Measurements from ENCODE around the gene FNBP1L.

The FNBP1L gene

DNA sequence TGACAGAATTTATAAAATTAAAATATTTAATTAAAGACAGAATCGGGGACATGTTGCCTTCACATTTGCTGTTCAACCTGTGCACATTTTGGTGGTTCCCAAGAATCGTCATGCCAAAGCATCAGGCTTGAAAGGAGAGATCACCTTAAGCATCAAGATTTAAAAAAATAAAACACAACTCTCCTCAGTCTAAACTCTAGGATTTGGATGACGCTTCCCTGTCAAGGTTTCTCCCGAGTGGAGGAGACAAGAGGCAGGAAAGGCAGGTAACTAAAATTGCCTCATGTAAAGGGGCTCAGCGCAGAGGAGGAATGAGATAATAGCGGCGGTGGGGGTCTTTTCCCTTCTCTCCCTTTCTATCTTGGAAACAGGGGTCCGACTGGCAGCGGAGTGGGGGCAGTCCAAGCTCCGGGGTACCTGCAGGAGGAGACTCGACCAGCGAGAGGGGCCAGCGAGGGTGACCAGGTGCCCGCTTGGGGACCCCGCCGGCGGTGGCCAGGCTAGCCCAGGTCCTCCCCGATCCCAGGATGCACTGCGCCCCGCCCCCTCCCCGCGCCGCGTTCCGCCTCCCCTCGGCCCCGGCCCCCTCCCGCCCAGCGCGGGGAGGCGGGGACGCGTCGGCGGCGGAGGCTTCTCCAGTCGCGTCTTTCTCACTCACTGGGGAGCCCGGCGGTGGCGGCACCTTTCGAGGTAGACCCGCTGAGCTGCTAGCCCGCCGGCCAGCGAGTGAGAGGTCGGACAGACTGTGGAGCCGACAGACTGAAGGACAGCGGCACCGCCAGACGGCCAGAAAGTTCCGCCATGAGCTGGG lies at the start of gene FNBP1L:
TSS of gene FNBP1L (plus strand) at position 638 of the 811 bp plus-strand sequence. CDS start at position 802, 164 bp downstream.
- DNase-seq = peak; percentile 90
- no peaks in the 10 kb centered on the region for H3K9me3 ChIP-seq (ENCODE audit: severe bottlenecking)
- H3K27me3 ChIP-seq (ENCODE audit: insufficient read depth, low read depth, severe bottlenecking) = no peaks in the 10 kb centered on the region
- peak within 1 kb of the TSS; percentile 96 for H3K27ac ChIP-seq
- H3K36me3 ChIP-seq = peaks cover 8% of the 10 kb centered on the region
- TF ChIP-seq, protein P1, sequence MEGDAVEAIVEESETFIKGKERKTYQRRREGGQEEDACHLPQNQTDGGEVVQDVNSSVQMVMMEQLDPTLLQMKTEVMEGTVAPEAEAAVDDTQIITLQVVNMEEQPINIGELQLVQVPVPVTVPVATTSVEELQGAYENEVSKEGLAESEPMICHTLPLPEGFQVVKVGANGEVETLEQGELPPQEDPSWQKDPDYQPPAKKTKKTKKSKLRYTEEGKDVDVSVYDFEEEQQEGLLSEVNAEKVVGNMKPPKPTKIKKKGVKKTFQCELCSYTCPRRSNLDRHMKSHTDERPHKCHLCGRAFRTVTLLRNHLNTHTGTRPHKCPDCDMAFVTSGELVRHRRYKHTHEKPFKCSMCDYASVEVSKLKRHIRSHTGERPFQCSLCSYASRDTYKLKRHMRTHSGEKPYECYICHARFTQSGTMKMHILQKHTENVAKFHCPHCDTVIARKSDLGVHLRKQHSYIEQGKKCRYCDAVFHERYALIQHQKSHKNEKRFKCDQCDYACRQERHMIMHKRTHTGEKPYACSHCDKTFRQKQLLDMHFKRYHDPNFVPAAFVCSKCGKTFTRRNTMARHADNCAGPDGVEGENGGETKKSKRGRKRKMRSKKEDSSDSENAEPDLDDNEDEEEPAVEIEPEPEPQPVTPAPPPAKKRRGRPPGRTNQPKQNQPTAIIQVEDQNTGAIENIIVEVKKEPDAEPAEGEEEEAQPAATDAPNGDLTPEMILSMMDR (IDR thresholded peaks at IDR 0.05; ENCODE audit: low read depth, low read length) = no peak
- H3K4me3 ChIP-seq (ENCODE audit: low read depth, low read length) = peak within 1 kb of the TSS; percentile 90

DNA sequence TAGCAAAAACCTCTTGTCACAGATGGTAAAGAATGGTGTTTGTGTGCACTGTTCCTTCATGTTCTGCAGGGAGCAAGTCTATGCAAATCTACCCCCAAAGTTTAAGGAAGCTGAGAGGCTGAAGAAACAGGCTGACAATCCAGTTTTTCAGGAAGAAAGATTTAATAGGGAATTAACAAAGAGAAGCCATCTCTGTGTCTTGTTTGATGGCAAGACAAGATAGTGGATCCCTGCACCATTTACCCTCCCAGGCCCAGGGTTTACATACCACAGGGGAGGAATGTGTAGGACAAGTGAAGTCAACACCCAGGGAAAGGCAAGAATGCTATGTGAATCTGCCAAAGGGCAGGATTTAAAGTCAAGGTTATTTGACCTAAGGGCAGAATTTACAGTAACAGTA lies 48.1 kb upstream of the FNBP1L start:
- no peak for DNase-seq
- Histone ChIP-seq H3K36me3 (no peaks in the 10 kb centered on the region), H3K27me3 (ENCODE audit: insufficient read depth, low read depth, severe bottlenecking) (no peaks in the 10 kb centered on the region), H3K9me3 (ENCODE audit: severe bottlenecking) (no peaks in the 10 kb centered on the region), H3K27ac (no peak overlapping the region), H3K4me3 (ENCODE audit: low read depth, low read length) (no peak overlapping the region)
- TF ChIP-seq, protein P1 (IDR thresholded peaks at IDR 0.05; ENCODE audit: low read depth, low read length) = no peak

DNA sequence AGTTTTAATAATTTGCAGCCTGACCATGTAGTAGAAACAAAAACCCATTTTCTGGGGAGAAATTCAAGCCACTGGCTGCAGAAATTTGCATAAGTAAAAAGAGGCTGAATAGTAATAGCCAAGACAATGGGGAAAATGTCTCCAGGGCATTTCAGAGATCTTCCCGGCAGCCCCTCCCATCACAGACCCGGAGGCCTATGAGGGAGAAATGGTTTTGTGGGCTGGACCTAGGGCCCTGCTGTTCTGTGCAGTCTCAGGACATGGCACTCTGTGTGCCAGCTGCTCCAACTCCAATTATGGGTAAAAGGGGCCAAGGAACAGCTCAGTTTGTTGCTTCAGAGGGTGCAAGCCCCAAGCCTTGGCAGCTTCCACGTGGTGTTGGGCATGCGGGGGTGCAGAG lies 39.7 kb upstream of the FNBP1L start:
- H3K4me3 ChIP-seq (ENCODE audit: low read depth, low read length) = no peak overlapping the region
- TF ChIP-seq, protein P1 (IDR thresholded peaks at IDR 0.05; ENCODE audit: low read depth, low read length) = no peak
- no peaks in the 10 kb centered on the region for H3K27me3 ChIP-seq (ENCODE audit: insufficient read depth, low read depth, severe bottlenecking)
- no peak for DNase-seq
- no peaks in the 10 kb centered on the region for H3K36me3 ChIP-seq
- no peak overlapping the region for H3K27ac ChIP-seq
- H3K9me3 ChIP-seq (ENCODE audit: severe bottlenecking) = peaks cover 11% of the 10 kb centered on the region

DNA sequence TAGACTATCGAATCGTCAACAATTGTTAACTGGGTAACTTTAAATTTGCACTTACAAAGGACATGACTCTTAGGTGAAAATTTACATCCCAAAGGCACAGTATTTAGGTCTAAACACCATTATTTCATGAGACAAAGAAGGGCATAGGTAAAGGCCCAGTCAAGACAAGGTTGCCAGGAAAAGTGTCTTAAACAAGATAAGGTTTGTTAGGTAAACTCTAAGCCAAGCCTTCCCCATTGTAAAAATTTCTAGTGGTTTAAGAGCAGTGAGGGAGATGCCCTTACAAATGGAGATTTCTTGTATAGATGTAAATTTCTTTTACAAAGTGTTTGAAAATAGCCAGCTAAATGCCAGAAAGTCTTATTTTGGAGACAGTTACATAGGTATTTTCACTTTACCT lies 36.9 kb upstream of the FNBP1L start:
- Histone ChIP-seq H3K36me3 (no peaks in the 10 kb centered on the region), H3K4me3 (ENCODE audit: low read depth, low read length) (no peak overlapping the region), H3K27me3 (ENCODE audit: insufficient read depth, low read depth, severe bottlenecking) (no peaks in the 10 kb centered on the region), H3K9me3 (ENCODE audit: severe bottlenecking) (peaks cover 11% of the 10 kb centered on the region), H3K27ac (no peak overlapping the region)
- TF ChIP-seq, protein P1 (IDR thresholded peaks at IDR 0.05; ENCODE audit: low read depth, low read length) = no peak
- DNase-seq = no peak

DNA sequence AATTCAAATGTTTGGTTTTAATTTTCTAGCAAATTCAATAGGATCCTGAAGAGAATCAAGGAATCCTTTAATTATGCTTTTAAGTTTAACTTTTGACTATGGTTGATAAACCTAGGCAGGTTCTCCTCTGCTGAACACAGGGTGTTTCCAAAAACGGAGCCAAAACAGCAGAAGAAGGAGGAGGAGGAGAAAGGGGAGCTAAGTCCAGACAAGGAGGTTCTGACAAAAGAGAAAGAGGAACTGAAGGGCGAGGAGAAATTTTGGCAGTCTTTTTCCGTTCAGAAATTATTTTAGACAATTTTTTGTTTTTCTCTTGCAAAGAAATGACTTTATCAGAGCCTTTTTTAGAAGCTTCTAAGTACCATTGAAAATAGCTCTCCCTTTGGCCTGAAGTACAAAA lies 33.2 kb upstream of the FNBP1L start:
- no peak for DNase-seq
- TF ChIP-seq, protein P1 (IDR thresholded peaks at IDR 0.05; ENCODE audit: low read depth, low read length) = no peak
- Histone ChIP-seq H3K27me3 (ENCODE audit: insufficient read depth, low read depth, severe bottlenecking) (no peaks in the 10 kb centered on the region), H3K36me3 (no peaks in the 10 kb centered on the region), H3K9me3 (ENCODE audit: severe bottlenecking) (no peaks in the 10 kb centered on the region), H3K27ac (no peak overlapping the region), H3K4me3 (ENCODE audit: low read depth, low read length) (no peak overlapping the region)

DNA sequence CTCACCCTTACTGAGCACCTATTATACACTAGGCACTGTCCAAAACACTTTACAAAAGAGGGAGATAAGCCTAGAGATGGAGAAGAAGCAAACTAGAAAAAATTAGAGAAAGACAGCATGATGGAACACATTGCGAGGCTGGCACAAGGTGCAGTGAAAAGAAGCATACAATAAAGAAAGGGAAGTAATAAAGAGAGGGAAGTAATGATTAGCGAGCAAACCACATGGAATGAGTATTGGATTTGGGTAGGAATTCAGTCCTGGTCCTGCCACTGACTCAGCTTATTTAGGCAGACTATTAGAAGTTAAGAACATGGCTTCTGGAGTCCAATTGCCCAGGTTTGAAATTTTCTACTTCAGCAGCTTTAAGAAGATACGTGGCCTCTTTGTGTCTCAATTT lies 32.6 kb upstream of the FNBP1L start:
- Histone ChIP-seq H3K9me3 (ENCODE audit: severe bottlenecking) (no peaks in the 10 kb centered on the region), H3K27ac (no peak overlapping the region)

More for the DNA sequence above, 32.6 kb upstream of the FNBP1L start:
- DNase-seq = no peak
- no peaks in the 10 kb centered on the region for H3K27me3 ChIP-seq (ENCODE audit: insufficient read depth, low read depth, severe bottlenecking)
- H3K4me3 ChIP-seq (ENCODE audit: low read depth, low read length) = no peak overlapping the region
- no peaks in the 10 kb centered on the region for H3K36me3 ChIP-seq
- TF ChIP-seq, protein P1 (IDR thresholded peaks at IDR 0.05; ENCODE audit: low read depth, low read length) = no peak
